ENCODE measurements around the gene DDX19B.
"Not testable (repeated sequence)": the region's sequence is repeated elsewhere in the genome, so short reads cannot be mapped to it uniquely, and the experiment has no call there.

The DDX19B gene

DNA sequence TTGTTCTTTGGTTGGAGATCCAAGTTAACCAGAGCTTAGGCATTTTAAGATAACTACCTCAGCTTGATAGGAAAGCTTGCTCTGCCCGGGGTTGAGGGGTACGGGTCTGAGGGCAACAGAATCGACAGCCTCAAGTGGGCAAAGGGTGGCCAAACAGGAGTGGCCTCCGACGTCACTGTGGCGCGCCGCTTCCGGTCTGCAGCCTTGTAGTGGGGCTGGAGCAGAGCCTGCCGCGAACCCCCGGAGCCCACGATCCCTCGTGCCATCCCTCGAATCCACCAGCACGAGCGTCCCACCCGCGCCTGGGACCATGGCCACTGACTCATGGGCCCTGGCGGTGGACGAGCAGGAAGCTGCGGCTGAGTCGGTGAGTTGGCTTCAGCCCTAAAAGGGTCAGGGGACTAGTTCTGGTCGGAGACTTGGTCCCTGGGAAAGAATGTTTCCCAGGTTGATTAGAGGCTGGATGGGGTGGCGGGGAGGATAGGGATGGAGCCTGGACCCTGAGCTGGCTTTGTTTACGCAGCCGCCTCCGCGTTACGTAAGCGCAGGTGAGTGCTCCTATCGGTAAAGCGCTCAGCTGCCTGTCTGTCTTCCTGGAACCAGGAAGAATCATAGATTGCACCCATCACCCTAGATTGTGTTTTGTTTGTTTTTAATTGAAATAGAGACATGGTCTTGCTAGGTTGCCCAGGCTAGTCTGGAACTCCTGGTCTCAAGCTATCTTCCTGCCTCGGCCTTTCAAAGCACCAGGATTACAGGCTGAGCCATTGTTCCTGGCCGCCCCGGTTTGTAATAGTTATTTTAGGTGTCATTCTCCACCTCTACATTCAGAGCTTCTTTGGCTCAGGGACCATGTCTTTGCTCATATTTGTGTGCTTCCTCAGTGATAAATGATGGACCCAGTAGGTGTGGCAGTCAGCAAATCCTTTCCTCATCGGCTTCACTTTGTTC is at the start of gene DDX19B:
TSS of gene DDX19B (plus strand) at position 199 of the 951 bp plus-strand sequence. CDS start at position 311, 112 bp downstream.
- peak; percentile 89 for DNase-seq

DNA sequence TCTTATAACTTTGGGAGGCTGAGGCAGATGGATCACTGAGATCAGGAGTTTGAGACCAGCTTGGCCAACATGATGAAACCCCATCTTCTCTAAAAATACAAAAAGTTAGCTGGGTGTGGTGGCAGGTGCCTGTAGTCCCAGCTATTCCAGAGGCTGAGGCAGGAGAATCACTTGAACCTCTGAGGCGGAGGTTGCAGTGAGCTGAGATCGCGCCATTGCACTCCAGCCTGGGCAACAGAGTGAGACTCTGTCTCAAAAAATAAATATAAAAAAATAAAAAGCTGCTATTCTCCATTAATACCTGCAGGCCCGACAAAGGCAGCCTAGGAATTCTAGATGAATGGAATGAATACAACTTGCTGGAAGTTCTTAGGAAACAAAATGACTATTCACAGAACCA is 49.3 kb upstream of the DDX19B start:
- DNase-seq = not testable (repeated sequence)

DNA sequence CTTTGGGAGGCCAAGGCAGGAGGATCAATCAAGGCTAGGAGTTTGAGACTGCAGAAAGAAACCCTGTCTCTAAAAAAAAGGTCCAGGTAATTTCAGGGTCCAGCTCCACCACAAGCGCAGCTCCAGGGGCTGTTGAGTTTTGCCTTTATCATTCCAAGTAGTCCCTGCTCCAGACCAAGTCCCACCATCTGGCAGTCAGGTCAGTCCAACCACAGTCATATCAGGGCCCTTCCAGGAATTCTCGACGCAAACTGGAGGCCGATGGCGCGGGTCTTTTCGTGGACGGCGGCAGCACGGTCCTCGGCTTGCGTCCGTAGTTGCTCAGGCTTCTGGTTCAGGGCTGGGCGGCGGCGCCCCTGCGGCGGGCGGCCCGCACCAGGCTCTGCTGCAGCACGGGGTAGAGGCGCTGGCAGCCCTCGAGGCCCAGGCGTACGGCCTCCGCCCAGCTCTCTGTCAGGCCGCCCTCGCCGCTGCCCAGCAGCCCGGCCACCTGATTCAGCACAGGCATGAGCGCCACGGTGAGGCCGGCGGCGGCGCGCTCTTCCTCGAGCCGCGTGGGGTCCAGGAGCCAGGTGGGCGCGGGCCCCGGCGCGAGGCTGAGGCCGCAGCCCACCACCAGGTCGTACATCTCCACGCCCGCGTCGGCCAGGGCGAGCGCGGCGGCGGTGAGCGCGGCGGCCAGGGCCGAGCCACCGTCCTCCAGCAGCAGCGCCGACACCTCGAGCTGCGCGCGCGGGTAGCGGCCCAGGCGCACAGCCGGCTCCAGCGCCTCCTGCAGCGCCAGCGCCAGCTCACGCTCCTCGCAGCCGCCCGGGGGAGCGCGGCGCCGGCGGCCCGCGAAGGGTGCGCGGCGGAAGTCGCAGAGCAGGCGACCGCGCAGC is 48.0 kb upstream of the DDX19B start:
- peak; percentile 42 for DNase-seq

DNA sequence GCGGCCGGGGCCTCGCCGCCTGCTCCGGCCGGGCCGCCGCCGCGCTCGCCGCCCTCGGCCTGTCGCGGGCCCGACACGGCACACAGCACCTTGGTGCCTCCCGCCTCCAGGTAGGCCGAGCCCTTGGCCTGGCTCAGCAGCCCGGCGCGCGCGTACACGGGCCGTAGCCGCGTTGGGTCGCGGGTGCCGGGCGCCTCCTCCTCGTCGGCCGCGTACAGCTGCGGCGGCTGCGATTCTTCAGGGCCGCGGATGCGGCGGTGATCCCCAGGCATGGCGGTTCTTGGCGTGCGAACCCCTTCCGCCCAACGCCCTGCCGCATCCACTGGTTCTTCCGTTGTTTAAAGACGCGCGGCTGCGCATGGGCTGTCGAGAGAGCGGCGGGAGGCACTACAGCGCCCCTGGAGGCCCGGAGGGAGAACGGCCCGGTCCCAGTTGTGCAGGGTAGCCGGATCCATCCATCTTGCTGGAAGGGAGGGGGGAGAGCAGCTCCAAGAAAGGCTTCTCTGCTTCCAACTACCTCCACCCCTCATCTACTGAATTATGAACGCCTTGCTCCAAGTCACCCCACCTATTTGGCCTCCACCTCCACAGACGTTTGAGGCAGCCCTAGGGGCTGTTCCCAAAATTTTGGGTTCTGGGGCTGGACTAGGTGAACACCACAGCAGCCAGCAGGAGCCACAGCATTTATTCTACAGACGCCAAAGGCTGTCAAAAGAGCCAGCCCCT is 47.2 kb upstream of the DDX19B start, which contains the start of gene EXOSC6:
TSS of gene EXOSC6 (minus strand) at position 312 of the 726 bp plus-strand sequence. CDS start at position 272, 40 bp downstream.
- DNase-seq = peak; percentile 96

DNA sequence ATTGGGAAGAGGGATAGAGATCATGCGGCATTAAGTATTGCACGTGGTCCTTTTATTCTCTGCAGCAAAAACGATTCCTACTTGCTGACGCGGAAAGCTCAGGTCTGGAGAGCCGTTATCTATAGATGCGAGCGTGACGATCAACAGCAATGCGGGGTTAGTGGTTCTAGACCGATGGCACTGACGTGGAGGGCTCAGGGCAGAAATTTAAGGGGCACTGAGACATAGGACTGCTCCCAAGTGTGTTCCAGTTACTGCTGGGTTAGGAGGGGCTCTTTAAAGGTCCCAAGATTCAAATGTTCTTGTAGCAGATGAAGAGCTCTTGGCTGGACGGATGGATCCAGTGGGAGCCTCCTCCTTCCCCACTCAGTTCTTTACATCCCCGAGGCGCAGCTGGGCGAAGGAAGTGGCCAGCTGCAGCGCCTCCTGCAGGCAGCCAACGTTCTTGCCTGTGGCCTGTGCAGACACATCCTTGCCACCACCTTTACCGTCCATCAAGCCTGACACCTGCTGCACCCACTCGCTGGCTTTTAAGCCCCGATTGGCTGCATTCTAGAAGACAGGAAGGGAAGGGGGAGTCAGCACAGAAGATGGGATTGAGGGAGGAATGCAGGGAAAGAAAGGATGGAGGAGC is 46.5 kb upstream of the DDX19B start:
- no peak for DNase-seq

DNA sequence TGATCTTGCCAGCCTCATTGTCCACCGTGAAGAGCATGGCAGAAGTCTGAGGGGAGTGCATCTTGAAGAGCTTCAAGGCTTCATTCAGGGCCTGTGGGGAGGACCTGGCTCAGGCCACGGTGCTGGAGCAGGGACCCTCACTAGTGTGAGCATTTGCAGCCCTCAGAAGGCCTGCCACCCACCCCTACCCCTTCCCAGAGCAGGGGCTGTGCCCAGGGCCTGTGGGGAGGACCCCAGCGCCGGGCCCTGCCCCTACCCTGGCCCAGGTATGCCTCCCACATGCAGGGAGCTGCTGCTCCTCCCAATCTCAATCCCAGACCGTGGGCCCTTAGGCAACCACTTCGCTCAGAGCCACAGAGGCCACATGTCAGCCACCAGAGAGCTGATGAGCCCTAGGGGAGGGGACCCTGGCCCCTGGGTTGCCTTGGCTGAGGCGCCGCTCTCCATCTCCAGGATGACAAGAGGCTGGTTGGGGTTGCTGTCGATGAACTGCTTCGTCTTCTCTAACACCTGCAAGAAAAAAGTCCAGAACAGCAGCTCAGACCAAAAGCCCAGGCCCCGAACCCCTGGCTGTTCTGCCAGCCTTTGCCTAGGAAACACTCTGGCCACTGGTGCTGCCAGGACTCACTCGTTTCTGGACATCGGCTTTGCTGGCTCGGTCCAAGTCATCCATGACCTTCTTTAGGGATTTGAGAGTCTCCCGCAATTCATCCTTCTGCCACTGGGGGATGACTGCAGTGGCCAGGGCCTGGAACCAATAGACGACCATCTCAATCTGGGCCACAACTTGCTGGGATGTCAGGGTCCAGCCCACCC is 45.5 kb upstream of the DDX19B start:
- no peak for DNase-seq

DNA sequence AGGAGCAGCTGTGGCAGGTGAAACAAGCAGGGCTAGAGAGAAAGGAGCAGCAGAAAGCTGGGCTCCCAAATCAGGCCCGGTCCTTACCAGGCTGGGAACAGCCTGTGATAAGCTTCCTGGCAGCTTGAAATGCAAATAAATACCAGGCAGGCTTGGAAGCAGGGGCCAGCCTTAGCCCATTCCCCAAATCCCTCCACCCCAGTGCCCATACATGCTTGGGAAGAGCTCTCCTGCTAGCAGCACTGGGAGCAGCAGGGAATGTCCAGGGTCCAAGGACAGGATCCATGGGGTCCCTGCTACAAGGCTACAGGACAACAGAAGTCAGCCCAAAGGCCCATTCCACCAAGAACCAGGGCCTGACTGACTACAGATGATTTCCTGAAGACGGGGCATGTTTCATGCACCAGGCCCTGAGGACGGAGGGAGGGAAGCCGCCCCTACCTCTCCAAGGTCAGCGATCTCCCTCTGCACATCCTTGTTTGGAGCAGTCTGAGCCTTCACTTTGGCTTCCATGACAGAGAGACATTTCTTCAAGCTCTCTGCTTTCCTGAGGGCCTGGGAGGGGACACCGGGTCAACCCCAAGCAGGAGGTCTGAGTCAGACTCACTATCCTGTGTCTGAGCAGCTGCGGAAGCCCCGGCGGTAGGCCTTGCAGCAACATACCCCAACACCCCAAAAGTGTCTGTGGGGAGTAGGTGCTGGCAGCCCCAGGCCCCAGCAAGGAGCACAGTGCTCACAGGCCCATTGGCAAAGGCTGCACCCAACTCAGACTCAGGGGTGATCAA is 44.6 kb upstream of the DDX19B start:
- DNase-seq = no peak

DNA sequence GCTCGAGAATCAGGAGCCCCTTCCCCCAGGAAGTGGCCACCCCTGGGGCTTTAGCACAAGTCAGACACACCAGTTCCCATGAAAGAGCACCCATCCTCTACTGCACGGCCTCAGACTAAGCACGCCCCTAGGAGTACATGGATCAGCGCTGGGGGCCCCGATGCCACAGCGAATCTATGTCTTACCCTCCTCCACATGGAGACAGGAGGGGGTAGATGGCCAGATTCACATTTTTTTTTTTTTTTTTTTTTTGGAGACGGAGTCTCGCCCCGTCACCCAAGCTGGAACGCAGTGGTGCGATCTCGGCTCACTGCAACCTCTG is 44.1 kb upstream of the DDX19B start:
- DNase-seq = no peak

DNA sequence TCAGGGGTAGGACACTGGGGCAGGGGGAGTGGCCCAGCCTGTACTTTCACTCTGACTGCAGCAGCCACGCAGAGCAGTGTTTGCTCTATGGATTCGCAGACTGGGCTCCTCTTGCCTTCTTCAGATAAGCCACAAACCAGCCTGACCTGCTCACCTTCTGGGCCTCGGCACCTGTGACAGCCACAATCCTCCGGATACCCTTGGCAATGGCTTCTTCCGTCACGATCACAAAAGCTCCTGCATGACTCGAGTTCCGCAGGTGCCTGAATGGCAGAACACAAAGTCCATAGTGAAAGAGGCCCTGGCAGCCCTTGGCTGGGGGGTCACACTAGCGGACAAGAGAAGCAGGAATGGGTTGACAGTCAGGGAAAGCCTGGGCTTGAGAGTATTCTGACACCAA is 43.4 kb upstream of the DDX19B start:
- no peak for DNase-seq

DNA sequence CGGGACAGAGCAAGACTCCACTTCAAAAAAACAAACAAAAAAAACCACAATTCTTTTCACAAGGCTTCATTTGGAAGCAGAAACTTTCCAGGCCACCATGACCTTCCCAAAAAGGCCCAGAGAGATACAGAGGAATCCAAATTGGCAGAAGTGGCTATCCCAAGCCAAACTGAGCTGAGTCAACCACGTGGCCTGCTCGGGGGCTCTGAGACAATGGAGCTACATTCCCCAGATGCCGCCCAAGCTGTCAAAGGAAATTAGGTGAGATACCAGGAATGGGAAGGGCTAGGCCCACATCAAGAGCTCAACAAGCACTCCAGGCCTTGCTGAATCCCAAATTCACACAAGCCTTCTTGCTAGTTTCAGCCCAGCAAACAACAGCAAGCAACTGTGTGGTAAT is 41.6 kb upstream of the DDX19B start:
- no peak for DNase-seq

DNA sequence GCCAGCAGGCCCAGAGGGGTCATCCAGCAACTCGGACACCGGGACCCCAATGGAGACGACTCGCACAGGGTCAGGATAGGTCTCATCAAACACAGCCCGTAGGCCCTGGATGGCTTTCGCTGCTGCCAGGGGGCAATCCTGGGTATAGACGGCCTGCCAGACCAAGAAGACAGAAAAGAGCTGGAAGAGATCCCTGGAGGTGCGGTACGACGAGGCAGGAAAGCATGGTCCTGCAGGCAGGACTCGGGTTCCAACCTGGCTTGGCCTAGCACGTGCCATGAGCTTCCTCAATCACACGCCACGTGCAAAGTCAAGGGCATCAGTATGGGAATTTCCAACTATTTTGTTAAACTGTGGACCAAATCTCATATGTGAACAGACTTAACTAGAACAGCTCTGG is 40.9 kb upstream of the DDX19B start:
- no peak for DNase-seq

DNA sequence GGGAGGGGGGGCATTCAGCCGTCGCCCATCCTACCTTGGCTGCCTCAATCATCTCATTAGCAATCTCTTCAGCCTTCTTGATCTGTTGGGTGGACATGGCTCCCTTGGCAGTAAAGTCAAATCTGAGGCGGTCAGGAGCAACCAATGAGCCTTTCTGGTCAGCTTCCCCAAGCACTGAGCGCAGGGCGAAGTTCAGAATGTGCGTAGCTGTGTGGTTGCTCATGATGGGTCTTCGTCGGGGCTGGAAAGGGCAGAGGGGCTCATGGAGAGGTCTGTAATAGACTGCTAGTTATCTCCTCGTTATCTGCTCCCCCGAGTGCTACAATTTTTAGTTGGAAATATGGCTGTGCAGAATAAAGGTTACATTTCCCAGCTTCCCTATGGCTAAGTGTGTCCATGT is 40.0 kb upstream of the DDX19B start:
- DNase-seq = no peak

DNA sequence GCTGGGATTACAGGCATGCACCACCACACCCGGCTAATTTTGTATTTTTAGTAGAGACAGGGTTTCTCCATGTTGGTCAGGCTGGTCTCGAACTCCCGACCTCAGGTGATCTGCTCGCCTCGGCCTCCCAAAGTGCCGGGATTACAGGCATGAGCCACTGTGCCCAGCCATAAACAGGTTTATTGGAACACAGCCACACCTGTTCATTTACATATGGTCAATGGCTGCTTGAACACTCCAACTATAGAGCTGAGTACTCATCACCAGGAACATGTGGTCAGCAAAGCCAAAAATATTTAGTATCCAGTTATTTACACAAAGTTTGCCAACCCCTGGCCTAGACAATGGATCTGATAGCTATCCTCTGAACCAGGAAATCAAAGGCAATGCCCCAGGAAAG is 39.1 kb upstream of the DDX19B start:
- DNase-seq = not testable (repeated sequence)

DNA sequence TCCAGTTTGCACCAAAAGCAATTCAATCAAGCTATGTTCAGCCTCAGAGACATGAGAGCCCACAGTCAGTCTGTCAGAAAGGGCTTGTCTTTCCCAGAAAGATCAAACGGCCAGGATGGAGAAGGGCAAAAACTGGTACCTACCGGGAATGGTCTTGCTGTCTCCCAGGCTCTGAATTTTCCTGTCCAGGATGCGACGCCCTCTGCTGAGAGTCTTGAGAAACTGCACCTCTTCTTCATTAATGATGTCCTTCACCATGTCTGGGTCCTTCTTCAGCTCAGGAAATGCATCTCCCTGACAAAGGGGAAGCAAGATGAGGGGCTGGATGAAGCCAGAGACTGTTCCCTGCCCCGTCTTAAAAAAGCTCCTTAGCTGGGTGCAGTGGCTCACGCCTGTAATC is 31.5 kb upstream of the DDX19B start:
- DNase-seq = peak; percentile 29

DNA sequence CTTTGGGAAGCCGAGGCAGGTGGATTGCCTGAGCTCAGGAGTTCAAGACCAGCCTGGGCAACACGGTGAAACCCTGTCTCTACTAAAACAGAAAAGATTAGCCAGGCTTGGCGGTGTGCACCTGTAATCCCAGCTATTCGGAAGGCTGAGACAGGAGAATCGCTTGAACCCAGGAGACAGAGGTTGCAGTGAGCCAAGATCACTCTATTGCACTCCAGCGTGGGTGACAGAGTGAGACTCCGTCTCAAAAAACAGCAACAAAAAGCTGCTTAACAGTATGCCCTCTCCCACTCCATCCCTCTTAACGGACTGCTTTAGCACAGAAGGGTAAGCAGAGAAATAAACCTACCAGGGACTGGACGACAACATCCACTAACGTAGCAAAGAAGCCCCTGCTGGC is 31.1 kb upstream of the DDX19B start:
- DNase-seq = not testable (repeated sequence)

DNA sequence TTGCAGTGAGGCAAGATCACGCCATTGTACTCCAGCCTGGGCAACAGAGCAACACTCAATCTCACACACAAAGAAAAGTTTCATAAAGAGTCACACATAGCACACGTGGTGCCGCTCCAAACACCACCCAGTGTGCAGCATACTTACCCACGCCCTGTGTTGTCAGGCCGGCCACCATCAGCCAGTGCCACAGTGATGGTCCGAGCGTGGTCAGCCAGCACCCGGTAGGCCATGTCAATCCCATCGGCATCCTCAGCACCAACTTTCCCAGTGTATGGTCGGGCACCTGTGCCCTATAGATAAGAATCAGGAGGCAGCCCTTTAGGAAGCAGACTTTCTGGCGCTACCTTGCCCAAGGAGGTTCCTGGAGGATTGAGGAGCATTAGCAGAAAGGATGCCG is 29.5 kb upstream of the DDX19B start:
- no peak for DNase-seq

DNA sequence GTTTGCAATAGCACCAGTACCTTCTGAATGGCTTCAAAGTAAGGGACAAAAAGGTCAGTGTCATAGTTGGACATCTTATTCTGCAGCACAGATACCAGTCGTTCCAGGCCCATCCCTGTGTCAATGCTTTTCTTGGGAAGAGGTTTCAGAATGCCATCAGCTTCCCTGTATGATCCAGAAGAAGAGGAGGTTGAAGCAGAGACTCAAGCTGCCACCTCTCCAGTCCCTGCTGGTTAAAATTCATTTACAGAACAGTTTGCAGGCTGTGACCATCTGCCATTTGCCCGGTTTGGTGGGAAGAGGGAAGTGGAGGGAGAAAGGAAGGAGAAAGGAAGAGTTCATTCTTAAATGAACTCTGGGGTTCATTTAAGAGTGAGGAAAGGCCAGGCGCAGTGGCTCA is 28.8 kb upstream of the DDX19B start:
- no peak for DNase-seq

DNA sequence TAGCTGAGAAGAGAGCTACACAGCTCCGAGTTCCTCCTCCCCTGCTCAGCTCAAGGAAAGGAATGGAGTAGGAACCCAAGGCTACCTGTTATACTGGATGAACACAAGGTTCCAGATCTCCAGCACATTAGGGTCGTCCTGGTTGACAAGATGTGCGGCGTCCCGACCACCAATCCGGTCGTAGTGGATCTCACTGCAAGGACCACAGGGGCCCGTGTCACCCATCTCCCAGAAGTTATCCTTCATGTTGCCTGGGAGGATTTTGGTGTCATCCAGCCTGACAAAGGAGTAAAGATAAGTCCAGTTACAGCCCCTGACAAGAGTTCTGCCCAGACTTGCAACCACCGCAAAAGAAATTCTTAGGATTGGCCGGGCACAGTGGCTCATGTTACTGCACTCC is 27.3 kb upstream of the DDX19B start:
- no peak for DNase-seq

DNA sequence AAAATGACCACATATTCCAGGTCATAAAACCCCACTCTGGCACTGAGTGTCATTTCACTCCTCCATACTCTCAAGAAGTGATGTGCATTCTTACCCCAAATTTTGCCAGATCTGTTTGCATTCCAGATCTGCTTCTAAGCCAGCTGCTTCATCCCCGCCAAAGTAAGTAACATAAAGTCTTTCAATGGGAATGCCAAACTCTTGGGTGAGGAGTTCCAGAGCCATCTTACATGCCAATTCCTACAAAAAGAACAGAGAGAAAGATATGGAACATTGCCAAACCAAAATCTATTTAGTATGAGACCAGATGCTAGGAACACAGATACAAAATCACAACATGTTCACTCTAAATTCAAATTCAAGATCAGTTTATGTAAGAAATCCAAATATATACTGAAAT is 22.6 kb upstream of the DDX19B start:
- no peak for DNase-seq

DNA sequence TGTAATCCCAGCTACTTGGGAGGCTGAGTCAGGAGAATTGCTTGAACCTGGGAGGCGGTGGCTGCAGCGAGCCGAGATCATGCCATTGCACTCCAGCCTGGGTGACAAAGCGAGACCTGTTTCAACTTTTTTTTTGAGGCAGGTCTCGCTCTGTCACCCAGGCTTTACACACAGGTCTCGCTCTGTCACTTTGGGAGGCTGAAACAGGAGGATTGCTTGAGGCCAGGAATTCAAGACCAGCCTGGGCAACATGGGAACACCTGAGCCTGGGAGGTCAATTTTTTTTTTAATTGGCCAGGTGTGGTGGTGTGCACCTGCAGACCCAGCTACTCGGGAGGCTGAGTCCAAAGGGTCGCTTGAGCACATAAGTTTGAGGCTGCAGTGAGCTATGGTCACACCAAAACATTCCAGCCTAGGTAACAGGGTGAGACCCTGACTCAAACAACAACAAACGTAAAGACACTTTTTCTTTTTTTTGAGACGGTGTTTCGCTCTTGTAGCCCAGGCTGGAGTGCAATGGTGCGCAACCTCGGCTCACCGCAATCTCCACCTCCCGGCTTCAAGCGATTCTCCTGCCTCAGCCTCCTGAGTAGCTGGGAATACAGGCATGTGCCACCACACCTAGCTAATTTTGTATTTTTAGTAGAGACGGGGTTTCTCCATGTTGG is 11.5 kb upstream of the DDX19B start:
- DNase-seq = not testable (repeated sequence)

Data from right hindlimb (tissue), 1 donor.